WTC11 (cell line): ENCODE data around the gene STX8.

ENCODE experiments used
- CBFB ChIP-seq: sonication (generic); formaldehyde crosslinking; IDR thresholded peaks from 2 replicates; pipeline ENCODE4 v1.8.1; 2022; ENCODE audit warnings: mild to moderate bottlenecking, low read depth, missing genetic modification reagents
- CTCF ChIP-seq: fragments of 200-600 bp; IDR thresholded peaks from 2 replicates; pipeline ENCODE4 v1.8.0; 2022; ENCODE audit warnings: antibody characterized with exemption

- TF ChIP-seq CTCF (no peak), CBFB (CRISPR knock-in tag) (no peak)
Observed at GRCh38 chr17:9247401-9247938, 328.1 kb downstream of the STX8 start.
